Measurements from ENCODE around the gene RND1.
"Not testable (repeated sequence)": the region's sequence is repeated elsewhere in the genome, so short reads cannot be mapped to it uniquely, and the experiment has no call there.

RND1 gene

DNA sequence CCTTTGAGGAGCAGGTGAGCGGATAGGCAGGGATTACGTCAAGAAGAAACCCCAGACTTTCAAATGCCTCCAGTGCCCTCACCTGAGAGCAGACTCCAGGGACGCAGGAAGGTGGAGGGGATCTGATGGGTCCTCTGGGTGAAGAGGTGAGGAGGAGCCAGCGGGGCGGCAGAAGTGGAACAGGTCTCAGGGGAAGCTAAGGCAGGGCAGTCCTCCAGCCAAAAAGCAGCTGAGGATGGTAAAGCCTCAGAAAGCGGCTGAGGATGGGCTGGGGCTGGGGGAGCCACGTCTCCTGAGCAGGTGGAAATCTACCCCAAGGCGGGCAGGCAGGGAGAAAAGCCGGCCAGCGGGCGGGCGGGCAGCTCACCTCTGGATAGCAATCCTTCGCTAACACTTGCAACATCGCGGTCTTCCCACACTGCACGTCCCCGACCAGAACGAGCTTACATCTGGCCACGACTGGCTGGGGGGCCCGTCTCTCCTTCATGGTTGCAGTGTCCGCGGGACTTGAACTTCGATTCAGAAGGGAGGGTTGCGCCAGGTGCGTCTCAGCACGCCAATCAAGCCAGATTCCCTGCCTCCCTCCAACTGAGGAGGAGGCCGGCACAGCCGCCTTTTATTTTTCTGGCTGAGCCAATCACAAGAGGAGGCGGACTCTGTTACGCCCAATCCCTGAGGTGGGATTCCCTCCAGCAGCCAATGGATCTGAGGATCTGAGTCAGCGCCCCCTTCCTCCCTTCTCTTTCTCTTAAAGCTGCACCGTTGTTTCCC is at the start of gene RND1:
RND1 (minus strand) TSS at position 590 of the 771 bp plus-strand sequence; CDS start at position 487, 103 bp downstream.
- no peak within 1 kb of the TSS for H3K27ac ChIP-seq (ENCODE audit: low read length)
- peak within 1 kb of the TSS; percentile 79 to 89 for H3K4me3 ChIP-seq (ENCODE audit: low read length in 2 of 2)
- peaks cover 10% of the 10 kb centered on the region for H3K4me1 ChIP-seq (ENCODE audit: control insufficient read depth, insufficient read depth, low read length)
- H3K9ac ChIP-seq (ENCODE audit: low read length in 2 of 2), result peak within 1 kb of the TSS; percentile 58 to 63
- H3K9me3 ChIP-seq (ENCODE audit: control insufficient read depth in 2 of 2, low read length in 2 of 2), result no peaks in the 10 kb centered on the region
- peaks cover 11 to 19% of the 10 kb centered on the region in 2 donors for H3K27me3 ChIP-seq (ENCODE audit: control insufficient read depth in 1 of 2, insufficient read depth in 2 of 2, low read length in 2 of 2)
- no peaks in the 10 kb centered on the region for H3K36me3 ChIP-seq (ENCODE audit: control insufficient read depth in 2 of 2, insufficient read depth in 2 of 2, low read length in 2 of 2)

DNA sequence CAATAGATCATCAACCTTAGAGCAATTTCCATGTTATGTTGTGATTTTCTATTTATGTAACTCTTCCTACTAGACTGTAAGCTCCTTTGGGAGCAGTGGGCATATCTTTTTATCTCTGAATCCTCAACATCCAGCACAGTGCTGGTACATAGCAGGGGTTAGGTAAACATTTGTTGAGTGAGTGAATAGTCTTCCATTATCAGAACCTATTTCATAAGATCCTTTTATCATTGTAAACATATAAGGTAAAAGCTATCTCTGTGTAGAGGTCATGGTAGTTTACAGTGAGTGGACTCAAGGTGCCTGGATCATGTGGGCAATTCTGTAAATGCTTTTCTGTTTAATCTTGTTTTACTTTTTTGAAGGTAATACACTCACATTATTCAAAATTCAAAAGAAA is 44.5 kb upstream of the RND1 start:
- Histone ChIP-seq H3K9me3 (ENCODE audit: control insufficient read depth in 2 of 2, low read length in 2 of 2) (no peaks in the 10 kb centered on the region), H3K36me3 (ENCODE audit: control insufficient read depth in 2 of 2, insufficient read depth in 2 of 2, low read length in 2 of 2) (no peaks in the 10 kb centered on the region), H3K9ac (ENCODE audit: low read length in 2 of 2) (no peak overlapping the region), H3K27ac (ENCODE audit: low read length) (no peak overlapping the region), H3K4me3 (ENCODE audit: low read length in 2 of 2) (no peak overlapping the region), H3K4me1 (ENCODE audit: control insufficient read depth, insufficient read depth, low read length) (no peaks in the 10 kb centered on the region), H3K27me3 (ENCODE audit: control insufficient read depth in 1 of 2, insufficient read depth in 2 of 2, low read length in 2 of 2) (no peaks in the 10 kb centered on the region)

DNA sequence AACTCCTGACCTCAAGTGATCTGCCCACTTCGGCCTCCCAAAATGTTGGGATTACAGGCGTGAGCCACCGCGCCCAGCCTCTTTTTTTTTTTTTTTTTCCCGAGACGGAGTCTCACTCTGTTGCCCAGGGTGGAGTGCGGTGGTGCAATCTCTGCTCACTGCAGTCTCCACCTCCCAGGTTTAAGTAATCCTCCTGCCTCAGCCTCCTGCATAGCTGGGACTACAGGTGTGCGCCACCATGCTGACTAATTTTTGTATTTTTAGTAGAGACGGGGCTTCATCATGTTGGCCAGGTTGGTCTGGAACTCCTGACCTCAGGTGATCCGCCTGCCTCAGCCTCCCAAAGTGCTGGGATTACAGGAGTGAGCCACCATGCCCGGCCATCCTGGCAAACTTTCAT is 44.0 kb upstream of the RND1 start:
- not testable (repeated sequence) for H3K27ac ChIP-seq (ENCODE audit: low read length); H3K27me3 ChIP-seq (ENCODE audit: control insufficient read depth in 1 of 2, insufficient read depth in 2 of 2, low read length in 2 of 2); H3K9ac ChIP-seq (ENCODE audit: low read length in 2 of 2); H3K4me3 ChIP-seq (ENCODE audit: low read length in 2 of 2); H3K36me3 ChIP-seq (ENCODE audit: control insufficient read depth in 2 of 2, insufficient read depth in 2 of 2, low read length in 2 of 2); H3K9me3 ChIP-seq (ENCODE audit: control insufficient read depth in 2 of 2, low read length in 2 of 2); H3K4me1 ChIP-seq (ENCODE audit: control insufficient read depth, insufficient read depth, low read length)

DNA sequence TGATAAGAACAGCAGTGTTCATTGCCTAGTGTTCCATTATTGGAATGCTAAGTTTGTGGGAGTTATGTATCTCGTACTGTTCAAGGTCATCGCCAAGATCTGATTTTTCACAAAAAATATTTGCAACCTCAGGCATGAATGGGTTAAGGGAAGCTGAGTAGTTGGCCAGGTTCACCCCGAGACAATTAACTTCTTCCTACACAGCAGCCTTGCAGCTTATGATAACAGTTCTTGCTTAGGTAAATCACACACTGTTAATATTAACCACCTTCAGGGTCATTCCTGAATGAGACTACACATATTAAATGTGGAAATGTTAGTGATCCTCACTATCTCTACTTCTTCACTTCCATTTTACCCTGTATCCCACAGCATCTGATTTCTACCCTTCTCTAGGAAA is 41.6 kb upstream of the RND1 start:
- no peak overlapping the region for H3K9ac ChIP-seq (ENCODE audit: low read length in 2 of 2)
- H3K4me3 ChIP-seq (ENCODE audit: low read length in 2 of 2), result no peak overlapping the region
- H3K27ac ChIP-seq (ENCODE audit: low read length), result no peak overlapping the region
- H3K4me1 ChIP-seq (ENCODE audit: control insufficient read depth, insufficient read depth, low read length), result peaks cover 6% of the 10 kb centered on the region
- H3K36me3 ChIP-seq (ENCODE audit: control insufficient read depth in 2 of 2, insufficient read depth in 2 of 2, low read length in 2 of 2), result no peaks in the 10 kb centered on the region
- no peaks in the 10 kb centered on the region for H3K9me3 ChIP-seq (ENCODE audit: control insufficient read depth in 2 of 2, low read length in 2 of 2)
- H3K27me3 ChIP-seq (ENCODE audit: control insufficient read depth in 1 of 2, insufficient read depth in 2 of 2, low read length in 2 of 2), result no peaks in the 10 kb centered on the region

DNA sequence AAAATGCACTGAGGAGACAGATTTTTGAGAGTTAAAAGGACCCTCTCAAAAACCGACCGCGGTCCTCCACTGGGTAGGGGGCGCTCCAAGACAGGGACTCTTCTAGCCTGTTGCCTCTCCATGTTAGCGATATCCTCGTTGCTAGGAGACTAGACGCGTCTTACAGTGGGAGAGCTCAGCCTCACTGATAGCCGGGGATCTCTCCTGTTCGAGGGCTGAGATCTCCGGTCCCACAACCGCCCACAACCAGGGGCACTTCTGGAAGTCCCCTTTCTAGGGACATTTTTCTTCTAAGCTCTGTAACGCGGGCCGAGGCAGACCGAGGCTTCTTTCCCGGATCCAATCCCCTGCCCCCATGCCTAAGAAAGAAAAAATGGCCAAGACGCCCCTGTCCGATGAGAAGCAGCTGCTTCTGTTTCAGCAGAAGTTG is 38.3 kb upstream of the RND1 start:
- Histone ChIP-seq H3K4me3 (ENCODE audit: low read length in 2 of 2) (peak overlapping the region; percentile 69 to 75), H3K9me3 (ENCODE audit: control insufficient read depth in 2 of 2, low read length in 2 of 2) (no peaks in the 10 kb centered on the region), H3K27me3 (ENCODE audit: control insufficient read depth in 1 of 2, insufficient read depth in 2 of 2, low read length in 2 of 2) (no peaks in the 10 kb centered on the region), H3K36me3 (ENCODE audit: control insufficient read depth in 2 of 2, insufficient read depth in 2 of 2, low read length in 2 of 2) (no peaks in the 10 kb centered on the region), H3K9ac (ENCODE audit: low read length in 2 of 2) (peak overlapping the region; percentile 29 to 50), H3K27ac (ENCODE audit: low read length) (no peak overlapping the region), H3K4me1 (ENCODE audit: control insufficient read depth, insufficient read depth, low read length) (peaks cover 6% of the 10 kb centered on the region)

DNA sequence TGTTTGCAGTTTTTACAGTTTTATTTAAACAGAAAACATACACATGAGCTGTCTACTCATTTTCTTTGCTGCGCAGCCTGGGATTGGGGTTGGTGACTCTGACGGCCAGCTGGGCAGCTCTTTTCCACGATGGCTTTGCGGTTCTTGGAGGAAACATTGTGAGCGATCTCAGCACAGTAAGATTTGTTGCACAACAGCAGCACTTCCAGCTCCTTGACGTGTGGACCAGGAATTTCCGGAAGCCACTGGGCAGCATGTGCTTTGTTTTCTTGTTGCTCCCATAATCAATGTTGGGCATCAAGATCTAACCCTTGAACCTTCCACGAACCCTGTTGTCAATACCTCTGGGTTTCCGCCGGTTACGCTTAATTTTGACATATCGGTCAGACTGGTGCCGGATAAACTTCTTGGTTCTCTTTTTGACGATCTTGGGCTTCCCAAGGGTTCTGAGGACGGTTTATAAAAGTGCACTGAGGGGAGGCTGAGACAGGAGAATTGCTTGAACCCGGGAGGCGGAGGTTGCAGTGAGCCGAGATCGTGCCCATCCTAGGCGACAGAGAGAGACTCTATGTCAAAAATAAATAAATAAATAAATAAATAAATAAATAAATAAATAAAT is 37.8 kb upstream of the RND1 start:
- Histone ChIP-seq H3K27me3 (ENCODE audit: control insufficient read depth in 1 of 2, insufficient read depth in 2 of 2, low read length in 2 of 2) (no peaks in the 10 kb centered on the region), H3K9ac (ENCODE audit: low read length in 2 of 2) (no peak overlapping the region), H3K27ac (ENCODE audit: low read length) (no peak overlapping the region), H3K9me3 (ENCODE audit: control insufficient read depth in 2 of 2, low read length in 2 of 2) (no peaks in the 10 kb centered on the region), H3K4me3 (ENCODE audit: low read length in 2 of 2) (peak overlapping the region in 1 of 2 donors; percentile 35), H3K4me1 (ENCODE audit: control insufficient read depth, insufficient read depth, low read length) (peaks cover 6% of the 10 kb centered on the region), H3K36me3 (ENCODE audit: control insufficient read depth in 2 of 2, insufficient read depth in 2 of 2, low read length in 2 of 2) (no peaks in the 10 kb centered on the region)

DNA sequence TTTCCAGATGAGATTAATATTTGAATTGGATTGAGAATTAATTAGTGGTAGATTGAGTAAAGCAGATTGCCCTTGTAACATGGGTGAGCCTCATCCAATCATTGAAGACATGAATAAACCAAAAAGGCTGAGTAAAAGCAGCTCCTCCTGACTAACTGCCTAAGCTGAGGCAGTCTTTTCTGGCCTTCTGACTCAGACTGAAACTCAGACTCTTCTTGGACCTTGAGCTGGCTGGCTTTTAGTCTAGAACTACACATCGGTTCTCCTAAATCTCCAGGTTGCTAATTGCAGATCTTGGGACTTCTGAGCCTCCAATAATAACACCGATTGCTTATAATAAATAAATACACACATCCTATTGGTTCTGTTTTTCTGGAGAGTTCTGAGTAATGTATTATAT is 35.6 kb upstream of the RND1 start:
- Histone ChIP-seq H3K9ac (ENCODE audit: low read length in 2 of 2) (no peak overlapping the region), H3K4me1 (ENCODE audit: control insufficient read depth, insufficient read depth, low read length) (peaks cover 6% of the 10 kb centered on the region), H3K27me3 (ENCODE audit: control insufficient read depth in 1 of 2, insufficient read depth in 2 of 2, low read length in 2 of 2) (no peaks in the 10 kb centered on the region), H3K27ac (ENCODE audit: low read length) (no peak overlapping the region), H3K36me3 (ENCODE audit: control insufficient read depth in 2 of 2, insufficient read depth in 2 of 2, low read length in 2 of 2) (no peaks in the 10 kb centered on the region), H3K4me3 (ENCODE audit: low read length in 2 of 2) (no peak overlapping the region), H3K9me3 (ENCODE audit: control insufficient read depth in 2 of 2, low read length in 2 of 2) (no peaks in the 10 kb centered on the region)

DNA sequence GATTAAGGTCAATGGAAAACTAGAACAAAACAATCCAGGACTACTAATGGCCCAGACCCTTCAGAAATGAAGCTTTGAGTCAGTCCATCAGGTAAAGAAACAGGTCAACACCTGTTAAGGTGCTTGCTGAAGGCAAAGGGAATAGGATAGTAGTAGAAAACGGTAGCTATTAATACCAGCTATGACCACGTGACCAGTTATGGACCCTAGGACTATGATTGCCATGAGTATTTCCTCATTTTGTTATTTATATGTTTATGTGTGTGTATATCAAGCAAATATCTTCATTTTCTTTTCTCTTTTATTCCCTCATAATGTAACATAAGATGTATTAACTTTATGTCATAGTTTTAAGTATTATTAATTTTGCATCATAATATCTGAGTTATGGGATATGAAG is 34.0 kb upstream of the RND1 start:
- H3K4me3 ChIP-seq (ENCODE audit: low read length in 2 of 2), result no peak overlapping the region
- peaks cover 6% of the 10 kb centered on the region for H3K4me1 ChIP-seq (ENCODE audit: control insufficient read depth, insufficient read depth, low read length)
- no peaks in the 10 kb centered on the region for H3K36me3 ChIP-seq (ENCODE audit: control insufficient read depth in 2 of 2, insufficient read depth in 2 of 2, low read length in 2 of 2)
- H3K27me3 ChIP-seq (ENCODE audit: control insufficient read depth in 1 of 2, insufficient read depth in 2 of 2, low read length in 2 of 2), result no peaks in the 10 kb centered on the region
- no peaks in the 10 kb centered on the region for H3K9me3 ChIP-seq (ENCODE audit: control insufficient read depth in 2 of 2, low read length in 2 of 2)
- H3K27ac ChIP-seq (ENCODE audit: low read length), result no peak overlapping the region
- H3K9ac ChIP-seq (ENCODE audit: low read length in 2 of 2), result no peak overlapping the region

DNA sequence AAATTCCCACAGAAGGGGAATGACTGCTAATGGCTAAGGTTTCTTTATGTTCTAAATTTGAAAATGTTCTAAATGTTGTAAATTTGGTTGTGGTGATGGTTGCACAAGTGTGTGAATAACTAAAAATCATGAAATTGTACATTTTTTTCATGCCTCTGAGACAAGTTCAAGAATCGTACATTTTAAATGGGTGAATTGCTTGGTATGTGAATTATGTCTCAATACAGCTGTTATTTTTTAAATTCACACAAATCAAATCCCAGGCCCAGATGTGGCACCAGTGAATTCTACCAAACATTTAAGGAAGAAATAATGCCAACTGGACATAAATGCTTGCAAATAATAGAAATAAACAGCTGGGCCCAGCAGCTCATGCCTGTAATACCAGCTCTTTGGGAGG is 28.6 kb upstream of the RND1 start:
- Histone ChIP-seq H3K4me1 (ENCODE audit: control insufficient read depth, insufficient read depth, low read length) (peaks cover 9% of the 10 kb centered on the region), H3K4me3 (ENCODE audit: low read length in 2 of 2) (no peak overlapping the region), H3K27ac (ENCODE audit: low read length) (no peak overlapping the region), H3K36me3 (ENCODE audit: control insufficient read depth in 2 of 2, insufficient read depth in 2 of 2, low read length in 2 of 2) (no peaks in the 10 kb centered on the region), H3K9me3 (ENCODE audit: control insufficient read depth in 2 of 2, low read length in 2 of 2) (no peaks in the 10 kb centered on the region), H3K9ac (ENCODE audit: low read length in 2 of 2) (no peak overlapping the region), H3K27me3 (ENCODE audit: control insufficient read depth in 1 of 2, insufficient read depth in 2 of 2, low read length in 2 of 2) (peaks cover 10 to 11% of the 10 kb centered on the region in 2 donors)

DNA sequence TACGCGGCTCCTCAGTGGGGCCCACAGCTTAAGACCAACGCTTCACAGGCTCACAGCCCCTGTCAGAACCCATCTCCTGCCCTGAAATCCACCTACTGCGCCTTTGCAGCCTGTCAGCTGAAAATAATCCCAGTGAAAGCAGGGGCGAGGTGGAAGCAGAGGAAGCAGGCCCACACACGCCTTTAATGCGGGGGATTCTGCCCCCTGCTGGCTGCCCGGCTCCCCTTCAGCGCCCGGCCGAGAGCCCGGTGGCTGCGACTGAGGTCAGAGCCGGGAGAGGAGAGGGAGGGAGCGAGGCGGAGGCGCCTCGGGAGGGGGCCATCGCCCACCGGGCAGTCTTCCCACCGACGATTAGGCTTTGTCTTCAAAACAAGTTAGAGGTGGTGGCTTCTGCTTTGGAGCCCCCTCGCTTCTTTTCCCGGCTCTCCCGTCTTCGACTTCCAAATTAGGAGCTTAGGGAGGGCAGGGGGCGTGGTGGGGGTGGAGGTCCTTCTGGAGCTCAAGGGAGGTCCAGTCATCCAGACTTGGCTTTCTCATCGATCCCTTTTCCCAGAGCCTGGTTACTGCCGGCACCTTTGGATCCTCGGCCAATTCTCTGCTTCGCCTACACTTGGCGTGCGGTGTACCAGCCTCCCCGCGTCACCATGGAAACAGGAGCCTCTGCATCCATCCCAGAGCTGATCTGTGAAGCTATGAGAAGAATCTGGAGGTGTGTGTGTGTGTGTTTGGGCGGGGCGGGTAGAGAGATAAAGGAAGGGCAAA is 25.2 kb upstream of the RND1 start:
- Histone ChIP-seq H3K36me3 (ENCODE audit: control insufficient read depth in 2 of 2, insufficient read depth in 2 of 2, low read length in 2 of 2) (no peaks in the 10 kb centered on the region), H3K4me3 (ENCODE audit: low read length in 2 of 2) (peak overlapping the region; percentile 51 to 66), H3K27me3 (ENCODE audit: control insufficient read depth in 1 of 2, insufficient read depth in 2 of 2, low read length in 2 of 2) (peaks cover 11 to 14% of the 10 kb centered on the region in 2 donors), H3K27ac (ENCODE audit: low read length) (no peak overlapping the region), H3K4me1 (ENCODE audit: control insufficient read depth, insufficient read depth, low read length) (peaks cover 9% of the 10 kb centered on the region), H3K9me3 (ENCODE audit: control insufficient read depth in 2 of 2, low read length in 2 of 2) (no peaks in the 10 kb centered on the region), H3K9ac (ENCODE audit: low read length in 2 of 2) (peak overlapping the region; percentile 60 to 68)
